Neural progenitor cell (in vitro differentiated cells): Measurements from ENCODE around the gene PRDM1.

Source experiments
- CTCF ChIP-seq: fragments of 200-600 bp; sonication (generic); IDR thresholded peaks from 2 replicates; pipeline ENCODE4 v1.5.1; 2017; ENCODE audit warnings: antibody characterized with exemption, mild to moderate bottlenecking
- EZH2 ChIP-seq: fragments of 200-600 bp; sonication (generic); IDR thresholded peaks from 2 replicates; pipeline ENCODE4 v1.6.1; 2017; ENCODE audit warnings: antibody characterized with exemption, mild to moderate bottlenecking, moderate library complexity
- EZH2phosphoT487 ChIP-seq: fragments of 200-600 bp; sonication (generic); IDR thresholded peaks from 2 replicates; pipeline ENCODE4 v1.6.1; 2017; ENCODE audit warnings: antibody characterized with exemption

- TF ChIP-seq CTCF, result no peak
- TF ChIP-seq EZH2, result no peak
- TF ChIP-seq EZH2phosphoT487, result no peak
Measured at GRCh38 chr6:106120006-106120405, 33.9 kb downstream of the PRDM1 start.
